ENCODE measurements around the gene RPL10A. TPM values are rescaled to one million over a fixed set of nuclear protein-coding genes. Genes with fewer than 3 reads are reported as not detected.
"Not testable (repeated sequence)": the region's sequence is repeated elsewhere in the genome, so short reads cannot be mapped to it uniquely, and the experiment has no call there.

RPL10A gene
- polyA plus RNA-seq, 4 donors, result 724 to 2,603 (median 2,051) TPM

- no peaks in the 10 kb centered on the region for H3K27me3 ChIP-seq (ENCODE audit: control insufficient read depth in 3 of 3, insufficient read depth in 3 of 3, low read length in 3 of 3)
- H3K36me3 ChIP-seq (ENCODE audit: control insufficient read depth in 3 of 3, insufficient read depth in 2 of 3, low read depth in 1 of 3, low read length in 3 of 3), result peaks cover 5 to 51% (median 11%) of the 10 kb centered on the region in 3 donors
- H3K27ac ChIP-seq (ENCODE audit: low read depth in 1 of 3, low read length in 2 of 3), result no peak overlapping the region
- peaks cover 0 to 23% of the 10 kb centered on the region in 2 donors for H3K9me3 ChIP-seq (ENCODE audit: control insufficient read depth in 2 of 2, insufficient read depth in 1 of 2, low read depth in 1 of 2, low read length in 1 of 2)
- 71 to 85% (median 85%) methylated on average over 9 of the region's 9 CpGs for WGBS, 3 donors
- FAIRE-seq, result no peak
- H3K4me3 ChIP-seq (ENCODE audit: low read depth in 1 of 3, low read length in 3 of 3), result no peak overlapping the region
- no peak for DNase-seq
- peaks cover 0 to 2% (median 0%) of the 10 kb centered on the region in 3 donors for H3K4me1 ChIP-seq (ENCODE audit: control insufficient read depth in 3 of 3, insufficient read depth in 2 of 3, low read depth in 1 of 3, low read length in 2 of 3)
These were observed 40.3 kb upstream of the RPL10A start for GRCh38 chr6:35427851-35428321.

- no peak for DNase-seq
- Histone ChIP-seq H3K27ac (ENCODE audit: low read depth in 1 of 3, low read length in 2 of 3) (no peak overlapping the region), H3K4me3 (ENCODE audit: low read depth in 1 of 3, low read length in 3 of 3) (no peak overlapping the region), H3K36me3 (ENCODE audit: control insufficient read depth in 3 of 3, insufficient read depth in 2 of 3, low read depth in 1 of 3, low read length in 3 of 3) (peaks cover 2 to 49% (median 10%) of the 10 kb centered on the region in 3 donors), H3K27me3 (ENCODE audit: control insufficient read depth in 3 of 3, insufficient read depth in 3 of 3, low read length in 3 of 3) (no peaks in the 10 kb centered on the region), H3K4me1 (ENCODE audit: control insufficient read depth in 3 of 3, insufficient read depth in 2 of 3, low read depth in 1 of 3, low read length in 2 of 3) (peaks cover 0 to 2% (median 0%) of the 10 kb centered on the region in 3 donors), H3K9me3 (ENCODE audit: control insufficient read depth in 2 of 2, insufficient read depth in 1 of 2, low read depth in 1 of 2, low read length in 1 of 2) (peaks cover 0 to 23% of the 10 kb centered on the region in 2 donors)
- WGBS, 3 donors, result 88 to 95% (median 90%) methylated on average over 10 of the region's 10 CpGs
- FAIRE-seq, result no peak
These were observed 39.6 kb upstream of the RPL10A start for GRCh38 chr6:35428421-35429149.

GRCh38 chr6:35429463-35429862, 38.7 kb upstream of the RPL10A start:
- Histone ChIP-seq H3K27ac (ENCODE audit: low read depth in 1 of 3, low read length in 2 of 3) (no peak overlapping the region), H3K9me3 (ENCODE audit: control insufficient read depth in 2 of 2, insufficient read depth in 1 of 2, low read depth in 1 of 2, low read length in 1 of 2) (peaks cover 0 to 23% of the 10 kb centered on the region in 2 donors), H3K27me3 (ENCODE audit: control insufficient read depth in 3 of 3, insufficient read depth in 3 of 3, low read length in 3 of 3) (no peaks in the 10 kb centered on the region), H3K4me3 (ENCODE audit: low read depth in 1 of 3, low read length in 3 of 3) (no peak overlapping the region), H3K36me3 (ENCODE audit: control insufficient read depth in 3 of 3, insufficient read depth in 2 of 3, low read depth in 1 of 3, low read length in 3 of 3) (peaks cover 0 to 40% (median 3%) of the 10 kb centered on the region in 3 donors), H3K4me1 (ENCODE audit: control insufficient read depth in 3 of 3, insufficient read depth in 2 of 3, low read depth in 1 of 3, low read length in 2 of 3) (peaks cover 0 to 2% (median 2%) of the 10 kb centered on the region in 3 donors)
- WGBS, 3 donors, result 94 to 98% (median 98%) methylated on average over 2 of the region's 2 CpGs
- FAIRE-seq (no peak), DNase-seq (no peak)

- no peaks in the 10 kb centered on the region for H3K27me3 ChIP-seq (ENCODE audit: control insufficient read depth in 3 of 3, insufficient read depth in 3 of 3, low read length in 3 of 3)
- H3K36me3 ChIP-seq (ENCODE audit: control insufficient read depth in 3 of 3, insufficient read depth in 2 of 3, low read depth in 1 of 3, low read length in 3 of 3), result peaks cover 0 to 15% (median 0%) of the 10 kb centered on the region in 3 donors
- peaks cover 0 to 21% (median 8%) of the 10 kb centered on the region in 3 donors for H3K4me1 ChIP-seq (ENCODE audit: control insufficient read depth in 3 of 3, insufficient read depth in 2 of 3, low read depth in 1 of 3, low read length in 2 of 3)
- DNase-seq, result peak in 1 of 2 donors; percentile 87
- H3K4me3 ChIP-seq (ENCODE audit: low read depth in 1 of 3, low read length in 3 of 3), result no peak overlapping the region
- H3K27ac ChIP-seq (ENCODE audit: low read depth in 1 of 3, low read length in 2 of 3), result no peak overlapping the region
- H3K9me3 ChIP-seq (ENCODE audit: control insufficient read depth in 2 of 2, insufficient read depth in 1 of 2, low read depth in 1 of 2, low read length in 1 of 2), result peaks cover 0 to 21% of the 10 kb centered on the region in 2 donors
- WGBS, 3 donors, result 10 to 52% (median 32%) methylated on average over 4 of the region's 4 CpGs
- no peak for FAIRE-seq
These were observed 35.9 kb upstream of the RPL10A start for GRCh38 chr6:35432291-35432690.

- not testable (repeated sequence) for DNase-seq; H3K4me3 ChIP-seq (ENCODE audit: low read depth in 1 of 3, low read length in 3 of 3); FAIRE-seq; H3K27ac ChIP-seq (ENCODE audit: low read depth in 1 of 3, low read length in 2 of 3); H3K27me3 ChIP-seq (ENCODE audit: control insufficient read depth in 3 of 3, insufficient read depth in 3 of 3, low read length in 3 of 3)
- H3K36me3 ChIP-seq (ENCODE audit: control insufficient read depth in 3 of 3, insufficient read depth in 2 of 3, low read depth in 1 of 3, low read length in 3 of 3), result peaks cover 0 to 10% (median 0%) of the 10 kb centered on the region in 3 donors
- WGBS, 3 donors, result 53 to 64% (median 59%) methylated on average over 3 of the region's 3 CpGs
- peaks cover 0 to 21% (median 8%) of the 10 kb centered on the region in 3 donors for H3K4me1 ChIP-seq (ENCODE audit: control insufficient read depth in 3 of 3, insufficient read depth in 2 of 3, low read depth in 1 of 3, low read length in 2 of 3)
- H3K9me3 ChIP-seq (ENCODE audit: control insufficient read depth in 2 of 2, insufficient read depth in 1 of 2, low read depth in 1 of 2, low read length in 1 of 2), result peaks cover 0 to 18% of the 10 kb centered on the region in 2 donors
These were observed 35.5 kb upstream of the RPL10A start for GRCh38 chr6:35432702-35433101.

GRCh38 chr6:35435074-35435837, 32.9 kb upstream of the RPL10A start:
- no peak overlapping the region for H3K4me3 ChIP-seq (ENCODE audit: low read depth in 1 of 3, low read length in 3 of 3)
- no peak for FAIRE-seq
- no peak overlapping the region for H3K27ac ChIP-seq (ENCODE audit: low read depth in 1 of 3, low read length in 2 of 3)
- no peaks in the 10 kb centered on the region for H3K27me3 ChIP-seq (ENCODE audit: control insufficient read depth in 3 of 3, insufficient read depth in 3 of 3, low read length in 3 of 3)
- H3K4me1 ChIP-seq (ENCODE audit: control insufficient read depth in 3 of 3, insufficient read depth in 2 of 3, low read depth in 1 of 3, low read length in 2 of 3), result peaks cover 0 to 21% (median 8%) of the 10 kb centered on the region in 3 donors
- peaks cover 0 to 1% of the 10 kb centered on the region in 2 donors for H3K9me3 ChIP-seq (ENCODE audit: control insufficient read depth in 2 of 2, insufficient read depth in 1 of 2, low read depth in 1 of 2, low read length in 1 of 2)
- no peaks in the 10 kb centered on the region for H3K36me3 ChIP-seq (ENCODE audit: control insufficient read depth in 3 of 3, insufficient read depth in 2 of 3, low read depth in 1 of 3, low read length in 3 of 3)
- DNase-seq, result peak; percentile 68 to 90
- WGBS, 3 donors, result 29 to 65% (median 42%) methylated on average over 16 of the region's 16 CpGs

GRCh38 chr6:35436071-35436857, 31.9 kb upstream of the RPL10A start:
- DNase-seq (peak in 1 of 2 donors; percentile 70), FAIRE-seq (no peak)
- Histone ChIP-seq H3K27me3 (ENCODE audit: control insufficient read depth in 3 of 3, insufficient read depth in 3 of 3, low read length in 3 of 3) (no peaks in the 10 kb centered on the region), H3K4me1 (ENCODE audit: control insufficient read depth in 3 of 3, insufficient read depth in 2 of 3, low read depth in 1 of 3, low read length in 2 of 3) (peaks cover 0 to 21% (median 8%) of the 10 kb centered on the region in 3 donors), H3K36me3 (ENCODE audit: control insufficient read depth in 3 of 3, insufficient read depth in 2 of 3, low read depth in 1 of 3, low read length in 3 of 3) (no peaks in the 10 kb centered on the region), H3K4me3 (ENCODE audit: low read depth in 1 of 3, low read length in 3 of 3) (no peak overlapping the region), H3K27ac (ENCODE audit: low read depth in 1 of 3, low read length in 2 of 3) (no peak overlapping the region), H3K9me3 (ENCODE audit: control insufficient read depth in 2 of 2, insufficient read depth in 1 of 2, low read depth in 1 of 2, low read length in 1 of 2) (no peaks in the 10 kb centered on the region)
- WGBS, 3 donors, result 38 to 70% (median 49%) methylated on average over 8 of the region's 8 CpGs
